ENCODE measurements around the gene ZNF451. TPM values are rescaled to one million over a fixed set of nuclear protein-coding genes. Genes with fewer than 3 reads are reported as not detected.
A peak's percentile ranks its signal among the peaks of the same experiment; 100 is the strongest.
"Not testable (repeated sequence)": the region's sequence is repeated elsewhere in the genome, so short reads cannot be mapped to it uniquely, and the experiment has no call there.

The ZNF451 gene
- total RNA-seq, 1 experiment from 2014 or later: 63.0 TPM

DNA sequence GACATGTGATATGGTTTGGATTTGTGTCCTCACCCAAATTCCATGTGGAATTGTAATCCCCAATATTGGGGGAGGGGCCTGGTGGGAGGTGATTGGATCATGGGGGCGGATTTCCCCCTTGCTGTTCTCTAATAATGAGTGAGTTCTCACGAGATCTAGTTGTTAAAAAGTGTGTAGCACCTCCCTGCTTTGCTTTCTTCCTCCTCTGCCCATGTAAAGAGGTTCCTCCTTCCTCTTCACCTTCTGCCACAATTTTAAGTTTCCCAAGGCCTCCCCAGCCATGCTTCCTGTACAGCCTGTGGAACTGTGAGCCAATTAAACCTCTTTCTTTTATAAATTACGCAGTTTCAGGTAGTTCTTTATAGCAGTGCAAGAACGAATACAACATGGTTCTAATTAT is 2.1 kb upstream of the ZNF451 start:
- no peak for DNase-seq (ENCODE audit: unreplicated experiment)
- H3K4me1 Mint-ChIP-seq (ENCODE audit: insufficient read depth, unreplicated experiment): peaks cover 20% of the 10 kb centered on the region
- no peaks in the 10 kb centered on the region for H3K9me3 Mint-ChIP-seq (ENCODE audit: unreplicated experiment)
- no peak overlapping the region for H3K27ac Mint-ChIP-seq (ENCODE audit: low read depth, unreplicated experiment)
- BruUV-seq (replicated peaks): no TSS peak
- H3K4me3 Mint-ChIP-seq (ENCODE audit: unreplicated experiment): no peak overlapping the region
- TF ChIP-seq, protein P1, sequence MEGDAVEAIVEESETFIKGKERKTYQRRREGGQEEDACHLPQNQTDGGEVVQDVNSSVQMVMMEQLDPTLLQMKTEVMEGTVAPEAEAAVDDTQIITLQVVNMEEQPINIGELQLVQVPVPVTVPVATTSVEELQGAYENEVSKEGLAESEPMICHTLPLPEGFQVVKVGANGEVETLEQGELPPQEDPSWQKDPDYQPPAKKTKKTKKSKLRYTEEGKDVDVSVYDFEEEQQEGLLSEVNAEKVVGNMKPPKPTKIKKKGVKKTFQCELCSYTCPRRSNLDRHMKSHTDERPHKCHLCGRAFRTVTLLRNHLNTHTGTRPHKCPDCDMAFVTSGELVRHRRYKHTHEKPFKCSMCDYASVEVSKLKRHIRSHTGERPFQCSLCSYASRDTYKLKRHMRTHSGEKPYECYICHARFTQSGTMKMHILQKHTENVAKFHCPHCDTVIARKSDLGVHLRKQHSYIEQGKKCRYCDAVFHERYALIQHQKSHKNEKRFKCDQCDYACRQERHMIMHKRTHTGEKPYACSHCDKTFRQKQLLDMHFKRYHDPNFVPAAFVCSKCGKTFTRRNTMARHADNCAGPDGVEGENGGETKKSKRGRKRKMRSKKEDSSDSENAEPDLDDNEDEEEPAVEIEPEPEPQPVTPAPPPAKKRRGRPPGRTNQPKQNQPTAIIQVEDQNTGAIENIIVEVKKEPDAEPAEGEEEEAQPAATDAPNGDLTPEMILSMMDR (IDR thresholded peaks at IDR 0.05; ENCODE audit: unreplicated experiment): no peak
- intact Hi-C loops (cut with micrococcal nuclease): no loop called here
- no peaks in the 10 kb centered on the region for H3K27me3 Mint-ChIP-seq (ENCODE audit: insufficient read depth, unreplicated experiment)
- H3K36me3 Mint-ChIP-seq (ENCODE audit: insufficient read depth, unreplicated experiment): peaks cover 18% of the 10 kb centered on the region
- POLR2A ChIA-PET: no interaction called here
- CTCF ChIA-PET: interaction anchor here (1.9 kb wide), 1 partner anchor 229 kb away, joined by 6 read pairs; the partner anchor contains the start of gene PRIM2

GRCh38 chr6:57089265-57089664 is 723 bp upstream of the ZNF451 start:
- ChIA-PET POLR2A (interaction anchor here (0.7 to 1.8 kb wide), 11 partner anchors 8 to 396 kb away, joined by 3 to 14 read pairs (median 4); partner anchors contain the start of genes BAG2, BEND6, KIAA1586 and PRIM2), CTCF (interaction anchor here (0.6 to 1.9 kb wide), 7 partner anchors 19 to 436 kb away, joined by 3 to 6 read pairs (median 3); partner anchors contain the start of gene PRIM2)
- H3K4me1 Mint-ChIP-seq (ENCODE audit: insufficient read depth, unreplicated experiment): peaks cover 28% of the 10 kb centered on the region
- peak overlapping the region; percentile 71 for H3K27ac Mint-ChIP-seq (ENCODE audit: low read depth, unreplicated experiment)
- intact Hi-C loops (cut with micrococcal nuclease): no loop called here
- DNase-seq (ENCODE audit: unreplicated experiment): no peak
- H3K27me3 Mint-ChIP-seq (ENCODE audit: insufficient read depth, unreplicated experiment): no peaks in the 10 kb centered on the region
- H3K36me3 Mint-ChIP-seq (ENCODE audit: insufficient read depth, unreplicated experiment): peaks cover 23% of the 10 kb centered on the region
- H3K9me3 Mint-ChIP-seq (ENCODE audit: unreplicated experiment): no peaks in the 10 kb centered on the region
- H3K4me3 Mint-ChIP-seq (ENCODE audit: unreplicated experiment): peak overlapping the region; percentile 70
- BruUV-seq (replicated peaks): TSS peak; percentile 66
- TF ChIP-seq, protein P1 (IDR thresholded peaks at IDR 0.05; ENCODE audit: unreplicated experiment): no peak

GRCh38 chr6:57090458-57091067 is 575 bp downstream of the ZNF451 start:
- H3K27me3 Mint-ChIP-seq (ENCODE audit: insufficient read depth, unreplicated experiment); CTCF ChIA-PET; BruUV-seq (replicated peaks): not testable (repeated sequence)

DNA sequence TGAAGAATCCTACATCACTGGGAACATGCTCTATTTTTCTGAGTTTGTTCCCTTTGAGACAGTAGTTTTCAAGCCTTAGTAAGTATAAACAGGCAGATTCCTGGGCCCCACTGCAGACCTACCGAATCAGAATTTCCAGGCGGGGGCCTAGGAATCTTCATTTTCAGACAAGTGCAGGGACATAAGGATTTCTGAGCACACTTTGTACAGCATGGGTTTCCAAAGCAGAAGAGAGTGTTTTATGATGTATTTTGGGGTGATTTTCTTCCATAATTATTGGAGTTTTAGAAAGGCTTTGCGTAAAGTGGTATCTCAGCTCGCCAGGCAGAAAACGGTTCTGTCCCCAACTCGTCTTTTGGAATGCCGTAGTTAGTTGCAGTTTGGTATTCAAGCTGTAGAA is 1.4 kb downstream of the ZNF451 start:
- H3K27me3 Mint-ChIP-seq (ENCODE audit: insufficient read depth, unreplicated experiment); BruUV-seq (replicated peaks); DNase-seq (ENCODE audit: unreplicated experiment); H3K9me3 Mint-ChIP-seq (ENCODE audit: unreplicated experiment); intact Hi-C loops (cut with micrococcal nuclease); POLR2A ChIA-PET; CTCF ChIA-PET: not testable (repeated sequence)
- Mint-ChIP-seq H3K4me3 (ENCODE audit: unreplicated experiment) (peak overlapping the region; percentile 60), H3K4me1 (ENCODE audit: insufficient read depth, unreplicated experiment) (peaks cover 28% of the 10 kb centered on the region), H3K27ac (ENCODE audit: low read depth, unreplicated experiment) (peak overlapping the region; percentile 51), H3K36me3 (ENCODE audit: insufficient read depth, unreplicated experiment) (peaks cover 39% of the 10 kb centered on the region)

More at GRCh38 chr6:57090458-57091067, 575 bp downstream of the ZNF451 start:
- Mint-ChIP-seq H3K27ac (ENCODE audit: low read depth, unreplicated experiment) (peak overlapping the region; percentile 71), H3K4me3 (ENCODE audit: unreplicated experiment) (peak overlapping the region; percentile 70), H3K4me1 (ENCODE audit: insufficient read depth, unreplicated experiment) (peaks cover 28% of the 10 kb centered on the region), H3K36me3 (ENCODE audit: insufficient read depth, unreplicated experiment) (peaks cover 31% of the 10 kb centered on the region)
- DNase-seq (ENCODE audit: unreplicated experiment); intact Hi-C loops (cut with micrococcal nuclease); H3K9me3 Mint-ChIP-seq (ENCODE audit: unreplicated experiment); POLR2A ChIA-PET: not testable (repeated sequence)

- CTCF ChIA-PET: interaction anchor here (0.7 to 1.7 kb wide), 3 partner anchors 12 to 221 kb away, joined by 4 to 6 read pairs (median 4); no protein-coding TSS in a partner anchor
- BruUV-seq (replicated peaks): no TSS peak
- Mint-ChIP-seq H3K9me3 (ENCODE audit: unreplicated experiment) (no peaks in the 10 kb centered on the region), H3K4me3 (ENCODE audit: unreplicated experiment) (no peak overlapping the region), H3K27me3 (ENCODE audit: insufficient read depth, unreplicated experiment) (no peaks in the 10 kb centered on the region), H3K4me1 (ENCODE audit: insufficient read depth, unreplicated experiment) (peaks cover 35% of the 10 kb centered on the region), H3K36me3 (ENCODE audit: insufficient read depth, unreplicated experiment) (peaks cover 64% of the 10 kb centered on the region), H3K27ac (ENCODE audit: low read depth, unreplicated experiment) (no peak overlapping the region)
- DNase-seq (ENCODE audit: unreplicated experiment): no peak
- TF ChIP-seq, protein P1 (IDR thresholded peaks at IDR 0.05; ENCODE audit: unreplicated experiment): no peak
- intact Hi-C loops (cut with micrococcal nuclease): no loop called here
- POLR2A ChIA-PET: interaction anchor here (1.2 kb wide), 1 partner anchor 173 kb away, joined by 3 read pairs; no protein-coding TSS in a partner anchor
Measured at GRCh38 chr6:57094689-57095088, 4.7 kb downstream of the ZNF451 start.
